KMS-11 (cell line): Measurements from ENCODE around the gene C6orf47.
A peak's percentile ranks its signal among the peaks of the same experiment; 100 is the strongest.

Source experiments
- H2AFZ ChIP-seq: fragments of 200-600 bp; sonication (generic); 2 replicates; pipeline ENCODE4 v1.6.1; 2016; ENCODE audit warnings: antibody characterized with exemption, mixed run types, low read depth
- H3K27ac ChIP-seq: fragments of 200-600 bp; sonication (generic); 2 replicates; pipeline ENCODE4 v1.6.1; 2016; ENCODE audit warnings: mild to moderate bottlenecking, mixed run types
- H3K27me3 ChIP-seq: fragments of 200-600 bp; sonication (generic); 2 replicates; pipeline ENCODE4 v1.6.1; 2017; ENCODE audit warnings: mild to moderate bottlenecking, low read depth, mixed run types, moderate library complexity; ENCODE audit not compliant: insufficient read depth
- H3K36me3 ChIP-seq: fragments of 200-600 bp; sonication (generic); 2 replicates; pipeline ENCODE4 v1.6.1; 2017; ENCODE audit warnings: mild to moderate bottlenecking, mixed run types; ENCODE audit not compliant: insufficient read depth
- H3K4me1 ChIP-seq: fragments of 200-600 bp; sonication (generic); 2 replicates; pipeline ENCODE4 v1.6.1; 2016; ENCODE audit warnings: mild to moderate bottlenecking, low read depth, mixed run types; ENCODE audit not compliant: poor library complexity, severe bottlenecking
- H3K4me2 ChIP-seq: fragments of 200-600 bp; sonication (generic); 2 replicates; pipeline ENCODE4 v1.7.0; 2016; ENCODE audit warnings: mild to moderate bottlenecking, mixed run types
- H3K4me3 ChIP-seq: fragments of 200-600 bp; sonication (generic); IDR thresholded peaks from 2 replicates; pipeline ENCODE4 v1.6.1; 2017; ENCODE audit warnings: low read depth, low read length, mixed read lengths; ENCODE audit not compliant: insufficient read depth
- H3K79me2 ChIP-seq: fragments of 200-600 bp; sonication (generic); 2 replicates; pipeline ENCODE4 v1.6.1; 2016; ENCODE audit warnings: low read depth, mixed run types; ENCODE audit not compliant: insufficient read depth
- H3K9ac ChIP-seq: fragments of 200-600 bp; sonication (generic); 2 replicates; pipeline ENCODE4 v1.6.1; 2016; ENCODE audit warnings: mild to moderate bottlenecking, mixed run types
- H4K20me1 ChIP-seq: fragments of 200-600 bp; sonication (generic); 2 replicates; pipeline ENCODE4 v1.6.1; 2016; ENCODE audit warnings: mild to moderate bottlenecking, mixed run types; ENCODE audit not compliant: insufficient read depth
- CTCF ChIP-seq: fragments of 200-600 bp; sonication (generic); conservative IDR thresholded peaks from 2 replicates; pipeline ENCODE4 v1.6.1; 2017; ENCODE audit warnings: low read depth, mild to moderate bottlenecking, antibody characterized with exemption, low read length, moderate library complexity, mixed read lengths

The C6orf47 gene

GRCh38 chr6:31654574-31655348, 5.8 kb downstream of the C6orf47 start:
- no peak overlapping the region for H3K9ac ChIP-seq
- TF ChIP-seq CTCF = no peak
- no peak overlapping the region for H3K4me3 ChIP-seq
- no peaks in the 10 kb centered on the region for H3K36me3 ChIP-seq
- H3K4me2 ChIP-seq = no peak overlapping the region
- H3K4me1 ChIP-seq = peaks cover 24% of the 10 kb centered on the region
- no peaks in the 10 kb centered on the region for H4K20me1 ChIP-seq
- H3K27ac ChIP-seq = no peak overlapping the region
- H3K79me2 ChIP-seq = peaks cover 30% of the 10 kb centered on the region
- H2AFZ ChIP-seq = no peak overlapping the region
- no peaks in the 10 kb centered on the region for H3K27me3 ChIP-seq

- Histone ChIP-seq H3K27ac (peak overlapping the region; percentile 75), H4K20me1 (no peaks in the 10 kb centered on the region), H3K79me2 (peaks cover 23% of the 10 kb centered on the region), H3K4me3 (no peak overlapping the region), H3K9ac (peak overlapping the region; percentile 73; the same call in 1 of the 2 replicates), H3K4me1 (peaks cover 15% of the 10 kb centered on the region), H3K27me3 (no peaks in the 10 kb centered on the region), H3K36me3 (no peaks in the 10 kb centered on the region; the same call in 1 of the 2 replicates), H2AFZ (peak overlapping the region; percentile 72), H3K4me2 (peak overlapping the region; percentile 63)
- peak; percentile 32 for TF ChIP-seq CTCF
These were observed 7.5 kb downstream of the C6orf47 start for GRCh38 chr6:31652925-31653724.

- H3K36me3 ChIP-seq = peaks cover 3% of the 10 kb centered on the region; the same call in 1 of the 2 replicates
- H3K27ac ChIP-seq = peak overlapping the region; percentile 75; the same call in 1 of the 2 replicates
- no peaks in the 10 kb centered on the region for H4K20me1 ChIP-seq
- H3K27me3 ChIP-seq = no peaks in the 10 kb centered on the region
- H3K4me3 ChIP-seq = peak overlapping the region; percentile 37
- peak overlapping the region; percentile 73; the same call in 1 of the 2 replicates for H3K9ac ChIP-seq
- peak overlapping the region; percentile 72; the same call in 1 of the 2 replicates for H2AFZ ChIP-seq
- TF ChIP-seq CTCF = no peak
- H3K79me2 ChIP-seq = peaks cover 23% of the 10 kb centered on the region
- peak overlapping the region; percentile 63 for H3K4me2 ChIP-seq
- H3K4me1 ChIP-seq = peaks cover 15% of the 10 kb centered on the region
These were observed 8.9 kb downstream of the C6orf47 start for GRCh38 chr6:31651602-31652191.

GRCh38 chr6:31645325-31645724, 15.3 kb downstream of the C6orf47 start:
- no peak overlapping the region for H3K9ac ChIP-seq
- no peaks in the 10 kb centered on the region for H3K27me3 ChIP-seq
- no peak for TF ChIP-seq CTCF
- H3K4me2 ChIP-seq = no peak overlapping the region
- H3K4me1 ChIP-seq = peaks cover 3% of the 10 kb centered on the region
- peaks cover 8% of the 10 kb centered on the region; the same call in 1 of the 2 replicates for H3K79me2 ChIP-seq
- H2AFZ ChIP-seq = no peak overlapping the region
- no peak overlapping the region for H3K27ac ChIP-seq
- no peaks in the 10 kb centered on the region for H4K20me1 ChIP-seq
- peaks cover 3% of the 10 kb centered on the region; the same call in 1 of the 2 replicates for H3K36me3 ChIP-seq
- H3K4me3 ChIP-seq = no peak overlapping the region
